AG10803 (cell line): ENCODE measurements around the gene KIAA0753.

Source experiments
- DNase-seq: peaks from one replicate; pipeline ENCODE4 v3.0.0; 2010; ENCODE audit warnings: low read depth
- H3K4me3 ChIP-seq: 2 replicates; pipeline ENCODE4 v1.5.1; 2011; ENCODE audit warnings: mild to moderate bottlenecking, low read length, control low read depth
- CTCF ChIP-seq: conservative IDR thresholded peaks from 2 replicates; pipeline ENCODE4 v1.5.1; 2011; ENCODE audit warnings: mild to moderate bottlenecking, low read length, control low read depth, inconsistent platforms

The KIAA0753 gene

GRCh38 chr17:6539871-6540270 lies 100.6 kb downstream of the KIAA0753 start:
- H3K4me3 ChIP-seq = no peak overlapping the region
- DNase-seq = no peak
- no peak for TF ChIP-seq CTCF

- H3K4me3 ChIP-seq = no peak overlapping the region
- no peak for TF ChIP-seq CTCF
- DNase-seq = no peak
Measured at GRCh38 chr17:6536566-6537065, 103.9 kb downstream of the KIAA0753 start.

GRCh38 chr17:6536053-6536452 lies 104.5 kb downstream of the KIAA0753 start:
- TF ChIP-seq CTCF = no peak
- no peak overlapping the region for H3K4me3 ChIP-seq
- DNase-seq = no peak

DNA sequence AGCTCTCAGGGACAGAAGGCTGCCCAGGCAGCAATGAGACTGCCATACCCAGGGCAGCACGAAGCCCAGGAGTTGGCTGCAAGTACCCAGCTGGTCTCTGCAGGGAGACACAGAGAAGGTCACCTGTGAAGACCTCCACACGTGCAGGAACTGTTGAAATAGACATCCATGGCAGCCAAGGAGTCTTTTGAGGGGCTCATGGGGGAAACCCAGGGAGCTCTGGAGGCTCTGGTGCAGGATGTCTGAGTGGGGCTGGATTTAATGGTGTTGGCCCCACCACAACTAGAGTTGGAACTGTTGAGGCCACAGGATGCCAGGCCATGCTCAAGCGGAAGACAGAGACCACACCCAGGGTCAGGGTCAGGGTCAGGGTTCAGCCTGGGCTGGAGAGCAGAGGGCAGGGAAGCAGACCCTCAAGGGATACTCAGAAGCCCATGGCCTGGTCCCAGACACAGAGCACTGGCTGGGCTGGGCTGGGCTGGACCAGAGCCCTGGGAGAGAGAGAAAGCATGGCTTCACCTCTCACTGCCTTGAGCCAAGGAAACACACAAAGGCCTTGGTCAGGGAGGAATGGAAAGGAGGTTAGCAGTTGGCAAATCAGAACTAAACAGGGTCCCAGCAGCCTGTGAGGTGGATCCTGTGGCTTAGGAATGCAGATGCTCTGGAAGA lies 105.5 kb downstream of the KIAA0753 start:
- TF ChIP-seq CTCF = no peak
- DNase-seq = no peak
- no peak overlapping the region for H3K4me3 ChIP-seq

GRCh38 chr17:6532441-6532885 lies 108.0 kb downstream of the KIAA0753 start:
- no peak overlapping the region for H3K4me3 ChIP-seq
- TF ChIP-seq CTCF = no peak
- no peak for DNase-seq

DNA sequence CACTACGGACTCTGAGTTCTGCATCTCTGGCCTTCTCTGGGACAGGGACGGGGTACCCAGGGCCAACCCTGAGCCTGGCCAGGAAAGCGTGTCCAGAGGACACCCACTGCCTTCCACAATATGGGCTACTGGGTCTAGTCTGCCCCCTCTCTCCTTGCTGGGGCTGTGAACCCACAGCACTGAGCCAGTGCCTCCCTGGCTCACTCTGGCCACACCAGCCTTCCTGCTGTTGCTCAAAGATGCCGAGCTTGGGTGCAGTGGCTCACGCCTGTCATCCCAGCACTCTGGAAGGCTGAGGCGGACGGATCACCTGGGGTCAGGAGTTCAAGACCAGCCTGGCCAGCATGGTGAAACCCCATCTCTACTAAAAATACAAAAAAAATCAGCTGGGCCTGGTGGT lies 108.9 kb downstream of the KIAA0753 start:
- no peak for TF ChIP-seq CTCF
- DNase-seq = no peak
- H3K4me3 ChIP-seq = no peak overlapping the region

DNA sequence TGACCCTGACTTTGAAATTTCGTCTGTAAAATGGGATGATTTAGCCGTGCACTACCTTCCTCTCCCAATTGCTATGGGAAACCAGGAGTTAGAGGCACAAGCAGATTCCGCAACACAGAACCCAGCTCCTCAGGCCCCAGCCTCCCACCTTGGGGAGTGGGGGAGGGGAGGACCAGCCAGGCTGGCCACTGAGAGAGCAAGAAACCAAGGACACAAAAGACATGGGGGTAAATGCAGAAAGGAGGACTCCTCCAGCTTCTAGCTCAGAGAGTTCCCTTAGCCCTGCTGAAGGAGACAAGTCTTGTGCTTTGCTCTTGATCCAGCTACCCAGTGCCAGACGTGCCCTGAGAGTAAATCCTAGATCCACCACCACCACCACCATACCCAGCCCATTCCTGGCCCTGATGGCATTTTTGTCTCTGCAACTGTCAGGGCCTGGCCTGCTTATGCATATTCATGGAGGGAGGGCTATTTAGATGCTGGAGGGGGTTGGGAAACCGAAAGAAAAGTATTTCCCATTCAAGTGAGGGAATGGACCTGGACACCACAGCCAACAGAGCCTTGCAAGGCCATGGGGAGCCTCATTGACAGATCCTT lies 110.1 kb downstream of the KIAA0753 start:
- no peak for DNase-seq
- H3K4me3 ChIP-seq = no peak overlapping the region
- TF ChIP-seq CTCF = no peak
